HepG2 (cell line): Measurements from ENCODE around the gene SRP68. TPM values are rescaled to one million over a fixed set of nuclear protein-coding genes. Genes with fewer than 3 reads are reported as not detected.
A peak's percentile ranks its signal among the peaks of the same experiment; 100 is the strongest.

Experiments
- ATAC-seq: fragments of 200-7000 bp; cut with Tn5 transposase; 3 replicates; pipeline ENCODE4 v1.9.1; 2020; ENCODE audit warnings: mild to moderate bottlenecking, moderate library complexity
- BruUV-seq: library from RNA; stranded (reverse); fragments of 400-500 nt; replicated peaks from 2 replicates; lab custom pipeline; 2021; lab: Mats Ljungman, UMichigan
- CTCF ChIA-PET: fragments of 300-600 bp; formaldehyde crosslinking; extraction: SDS; loops from one replicate; lab custom pipeline; 2021; ENCODE audit warnings: low total read pairs, inconsistent platforms, low intra/inter-chr PET ratio; lab: Yijun Ruan, JAX
- POLR2A ChIA-PET: fragments of 350-600 bp; sonication (Branson Sonifier 250); formaldehyde crosslinking; loops from one replicate; lab custom pipeline; 2020; ENCODE audit warnings: antibody characterized with exemption, inconsistent platforms; lab: Yijun Ruan, JAX
- DNase-seq: peaks from one replicate; pipeline ENCODE4 v3.0.0-alpha.2; 2015; ENCODE audit warnings: low spot score
- FAIRE-seq: peaks from 3 replicates; lab custom pipeline; 2011; peaks lifted over from hg19 to GRCh38; lab: Jason Lieb, UNC
- H2AFZ ChIP-seq: one replicate; pipeline ENCODE4 v1.6.1; 2011; ENCODE audit warnings: low read length, inconsistent platforms
- H3K27ac ChIP-seq: fragments of 300-600 bp; 3 replicates; pipeline ENCODE4 v1.8.0; 2011; ENCODE audit warnings: mixed run types, mild to moderate bottlenecking, mixed read lengths, low read length, inconsistent platforms; ENCODE audit not compliant: insufficient read depth; ENCODE audit errors: extremely low read length
- H3K27me3 ChIP-seq, 2 experiments: fragments of 200-600 bp in 1 of 2; 2 replicates in 1 of 2; 3 replicates in 1 of 2; pipeline versions ENCODE4 v1.6.0 to v1.8.0; 2011; ENCODE audit warnings: low read length in 2 of 2, mild to moderate bottlenecking in 2 of 2, moderate library complexity in 2 of 2, inconsistent platforms in 1 of 2; ENCODE audit not compliant: insufficient read depth in 2 of 2, control insufficient read depth in 1 of 2
- H3K36me3 ChIP-seq, 2 experiments: fragments of 200-600 bp in 1 of 2; replicated peaks in 1 of 2; 2 replicates in 1 of 2; 3 replicates in 1 of 2; pipeline versions ENCODE4 v1.5.1 to v1.8.0; 2011; ENCODE audit warnings: low read length in 2 of 2, inconsistent platforms in 1 of 2; ENCODE audit not compliant: insufficient read depth in 2 of 2, control insufficient read depth in 1 of 2
- H3K4me1 ChIP-seq: 2 replicates; pipeline ENCODE4 v1.5.1; 2012; ENCODE audit warnings: low read length, inconsistent platforms; ENCODE audit not compliant: insufficient read depth
- H3K4me2 ChIP-seq: 2 replicates; pipeline ENCODE4 v1.6.0; 2011; ENCODE audit warnings: low read depth, low read length, inconsistent platforms
- H3K4me3 ChIP-seq, 3 experiments: fragments of 200-600 bp in 1 of 3; sonication (generic), shearing (Covaris generic) in 1 of 3; replicated peaks in 1 of 3; 2 replicates each; pipeline ENCODE4 v1.5.1; 2011 to 2016; ENCODE audit warnings: low read length in 3 of 3, inconsistent platforms in 2 of 3, low read depth in 2 of 3, mild to moderate bottlenecking in 2 of 3, control low read depth in 1 of 3, mixed read lengths in 1 of 3; ENCODE audit not compliant: insufficient read depth in 1 of 3
- H3K79me2 ChIP-seq: one replicate; pipeline ENCODE4 v1.6.1; 2011; ENCODE audit warnings: low read length, inconsistent platforms; ENCODE audit not compliant: insufficient read depth
- H3K9ac ChIP-seq: 2 replicates; pipeline ENCODE4 v1.6.0; 2011; ENCODE audit warnings: mild to moderate bottlenecking, low read depth, low read length, inconsistent platforms; ENCODE audit not compliant: insufficient read depth
- H3K9me3 ChIP-seq: 2 replicates; pipeline ENCODE4 v1.5.1; 2012; ENCODE audit warnings: mild to moderate bottlenecking, low read length
- H4K20me1 ChIP-seq: 2 replicates; pipeline ENCODE4 v1.6.0; 2011; ENCODE audit warnings: inconsistent platforms, mild to moderate bottlenecking, low read length, moderate library complexity; ENCODE audit not compliant: insufficient read depth
- AGO2 ChIP-seq: fragments of 200-400 bp; formaldehyde crosslinking; optimal IDR thresholded peaks from 2 replicates; pipeline ENCODE3; 2017; ENCODE audit warnings: mild to moderate bottlenecking, low read depth, low read length, moderate library complexity
- DNMT1 ChIP-seq: sonication (generic); formaldehyde crosslinking; IDR thresholded peaks from 2 replicates; pipeline ENCODE4 v1.5.1; 2020; ENCODE audit warnings: mild to moderate bottlenecking, missing genetic modification reagents
- MLXIP ChIP-seq: sonication (generic); formaldehyde crosslinking; IDR thresholded peaks from 2 replicates; pipeline ENCODE4 v1.9.0; 2021; ENCODE audit warnings: missing genetic modification reagents, borderline replicate concordance
- NFRKB ChIP-seq: fragments of 450-650 bp; IDR thresholded peaks from 2 replicates; pipeline ENCODE4 v1.6.1; 2017
- POLR2G ChIP-seq: fragments of 200-400 bp; formaldehyde crosslinking; IDR thresholded peaks from 2 replicates; pipeline ENCODE4 v1.6.1; 2018; ENCODE audit warnings: mild to moderate bottlenecking, low read depth, low read length, moderate library complexity
- SOX5 ChIP-seq: IDR thresholded peaks from 2 replicates; pipeline ENCODE4 v1.6.1; 2016; ENCODE audit warnings: borderline replicate concordance
- ZNF546 ChIP-seq: sonication (generic); formaldehyde crosslinking; conservative IDR thresholded peaks from 2 replicates; pipeline ENCODE4 v1.8.1; 2023; ENCODE audit warnings: mild to moderate bottlenecking, missing genetic modification reagents
- ZNF660 ChIP-seq: sonication (generic); formaldehyde crosslinking; IDR thresholded peaks from 2 replicates; pipeline ENCODE4 v1.5.1; 2020; ENCODE audit warnings: mild to moderate bottlenecking, low read depth, missing genetic modification reagents, borderline replicate concordance
- WGBS: methylation state at CpG from one replicate; pipeline ENCODE4 v1.1.6; 2017; ENCODE audit warnings: low lambda C conversion rate; 5-methylcytosine and 5-hydroxymethylcytosine counted together
- in situ Hi-C: cut with HindIII; loops from 2 replicates; pipeline ENCODE4 v1.10.0; 2017; ENCODE audit warnings: low pct_unique_long_range_greater_than_20kb; ENCODE audit not compliant: extremely low pct_ligation_motif_present
- intact Hi-C: fragments of 100-400 bp; cut with micrococcal nuclease; formaldehyde crosslinking; loops from one replicate; pipeline ENCODE4 v1.10.0; 2022; ENCODE audit not compliant: unreplicated experiment
- polyA plus RNA-seq, 8 experiments: library from polyadenylated mRNA; depleted of rRNA in 3 of 8; stranded (reverse) in 7 of 8; unstranded in 1 of 8; fragments of >200 nt; fragmentation: Illumina TruSeq in 4 of 8; extraction: Trizol in 4 of 8; gene quantifications; 2 replicates each; pipeline versions ENCODE4 v1.2.1 to v1.2.3, GENCODE V29; 2011 to 2016; ENCODE audit warnings: low read depth in 4 of 8, missing spikeins in 1 of 8, mixed read lengths in 1 of 8; ENCODE audit not compliant: insufficient read depth in 1 of 8
- total RNA-seq, 5 experiments: library from RNA; depleted of rRNA; stranded (reverse); fragments of >200 nt; fragmentation: Illumina TruSeq; extraction: Trizol; gene quantifications; 2 replicates each; pipeline ENCODE4 v1.2.3, GENCODE V29; 2016; ENCODE audit warnings: low read depth in 1 of 5
- TF ChIP-seq, protein P1 (sequence below): sonication (generic); formaldehyde crosslinking; IDR thresholded peaks from 2 replicates; pipeline ENCODE4 v1.4.0; 2020; ENCODE audit warnings: low read depth, mild to moderate bottlenecking, missing genetic modification reagents
- TF ChIP-seq, protein P2 (sequence below): sonication (generic); formaldehyde crosslinking; IDR thresholded peaks from 2 replicates; pipeline ENCODE4 v1.5.1; 2020; ENCODE audit warnings: missing genetic modification reagents, mild to moderate bottlenecking, borderline replicate concordance

Gene SRP68
- total and polyA plus RNA-seq, 2 of the 13 experiments (the other 11 are each of a cell fraction or from before 2014, with no cell fraction given) = 39.8 to 74.3 TPM

- Histone ChIP-seq H3K36me3 (peaks cover 30 to 35% of the 10 kb centered on the region in 2 experiments; a peak in 4 of 5 replicates), H3K27ac (no peak overlapping the region)
- no peak for FAIRE-seq
- intact Hi-C loops = no loop called here
- TF ChIP-seq ZNF546 (no peak), SOX5 (CRISPR knock-in tag) (no peak), MLXIP (no peak), AGO2 (peak; percentile 12), NFRKB (no peak), ZNF660 (CRISPR knock-in tag) (no peak), POLR2G (0 out of 2 replicates have a peak, but pooled peaks have one; percentile 16), DNMT1 (CRISPR knock-in tag) (no peak)
- TF ChIP-seq, protein P1, sequence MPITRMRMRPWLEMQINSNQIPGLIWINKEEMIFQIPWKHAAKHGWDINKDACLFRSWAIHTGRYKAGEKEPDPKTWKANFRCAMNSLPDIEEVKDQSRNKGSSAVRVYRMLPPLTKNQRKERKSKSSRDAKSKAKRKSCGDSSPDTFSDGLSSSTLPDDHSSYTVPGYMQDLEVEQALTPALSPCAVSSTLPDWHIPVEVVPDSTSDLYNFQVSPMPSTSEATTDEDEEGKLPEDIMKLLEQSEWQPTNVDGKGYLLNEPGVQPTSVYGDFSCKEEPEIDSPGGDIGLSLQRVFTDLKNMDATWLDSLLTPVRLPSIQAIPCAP = no peak
- TF ChIP-seq, protein P2, sequence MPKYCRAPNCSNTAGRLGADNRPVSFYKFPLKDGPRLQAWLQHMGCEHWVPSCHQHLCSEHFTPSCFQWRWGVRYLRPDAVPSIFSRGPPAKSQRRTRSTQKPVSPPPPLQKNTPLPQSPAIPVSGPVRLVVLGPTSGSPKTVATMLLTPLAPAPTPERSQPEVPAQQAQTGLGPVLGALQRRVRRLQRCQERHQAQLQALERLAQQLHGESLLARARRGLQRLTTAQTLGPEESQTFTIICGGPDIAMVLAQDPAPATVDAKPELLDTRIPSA = no peak
- TF ChIP-seq, all 625 proteins: peak for 2
- no peaks in the 10 kb centered on the region for H3K79me2 ChIP-seq
- H4K20me1 ChIP-seq = 0 out of 2 replicates have a peak, but pooled peaks cover 8% of the 10 kb centered on the region
- ATAC-seq = no peak
- no peak overlapping the region for H2AFZ ChIP-seq
- H3K4me2 ChIP-seq = no peak overlapping the region
- CTCF ChIA-PET = no interaction called here
- no peak overlapping the region for H3K4me3 ChIP-seq
- WGBS = 93% methylated on average over 20 of the region's 20 CpGs
- in situ Hi-C loops = no loop called here
- no peak overlapping the region for H3K9ac ChIP-seq
- H3K9me3 ChIP-seq = no peaks in the 10 kb centered on the region
- H3K4me1 ChIP-seq = peaks cover 20% of the 10 kb centered on the region
- DNase-seq = no peak
- POLR2A ChIA-PET = interaction anchor here (1.4 kb wide), 2 partner anchors 10 to 20 kb away, joined by 4 to 5 read pairs; partner anchors contain the start of genes EXOC7 and SRP68
- TSS peak; percentile 23 for BruUV-seq
- H3K27me3 ChIP-seq = peaks cover 3 to 16% of the 10 kb centered on the region in 2 experiments; a peak in 4 of 5 replicates
These were observed 10.3 kb upstream of the SRP68 start for GRCh38 chr17:76082326-76083251.
